Fibroblast of mammary gland (primary cell): Measurements from ENCODE around the gene SPIN2B.
"Not testable (repeated sequence)": the region's sequence is repeated elsewhere in the genome, so short reads cannot be mapped to it uniquely, and the experiment has no call there.

ENCODE experiments used
- DNase-seq: peaks from one replicate; pipeline ENCODE4 v3.0.0-alpha.2; 2010; ENCODE audit warnings: low read depth
- H3K4me3 ChIP-seq: 2 replicates; pipeline ENCODE4 v1.5.1; 2011; ENCODE audit warnings: low read depth, mild to moderate bottlenecking, low read length, moderate library complexity; ENCODE audit not compliant: control insufficient read depth
- CTCF ChIP-seq: conservative IDR thresholded peaks from 2 replicates; pipeline ENCODE4 v1.5.1; 2011; ENCODE audit warnings: low read depth, low read length, inconsistent platforms; ENCODE audit not compliant: control insufficient read depth, insufficient read depth

The SPIN2B gene

GRCh38 chrX:57104921-57105398 lies 16.4 kb downstream of the SPIN2B start:
- H3K4me3 ChIP-seq = no peak overlapping the region
- no peak for DNase-seq
- no peak for TF ChIP-seq CTCF

- no peak overlapping the region for H3K4me3 ChIP-seq
- no peak for TF ChIP-seq CTCF
- no peak for DNase-seq
Measured at GRCh38 chrX:57104406-57104805, 16.9 kb downstream of the SPIN2B start.

DNA sequence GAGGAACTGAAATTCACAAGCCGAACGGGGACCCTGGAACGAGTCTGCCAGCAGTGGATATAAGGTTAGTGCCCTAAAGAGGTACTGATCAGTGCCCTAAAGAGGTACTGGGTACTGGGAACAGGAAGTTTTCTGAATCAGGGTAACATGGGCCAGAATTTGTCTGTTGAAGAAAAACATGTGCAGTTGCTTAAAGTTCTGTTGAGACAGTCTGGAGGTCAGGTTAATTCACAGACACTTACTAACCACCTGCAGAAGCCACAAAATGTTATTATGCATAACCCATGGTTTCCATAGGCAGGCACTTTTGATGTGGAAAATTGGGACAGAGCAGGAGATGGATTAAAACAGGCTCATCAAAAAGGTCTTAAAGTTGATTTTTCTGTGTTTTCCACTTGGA lies 17.9 kb downstream of the SPIN2B start:
- H3K4me3 ChIP-seq = no peak overlapping the region
- no peak for DNase-seq
- TF ChIP-seq CTCF = no peak

GRCh38 chrX:57102918-57103317 lies 18.4 kb downstream of the SPIN2B start:
- not testable (repeated sequence) for H3K4me3 ChIP-seq, DNase-seq

GRCh38 chrX:57083143-57083542 lies 38.2 kb downstream of the SPIN2B start:
- DNase-seq = no peak
- TF ChIP-seq CTCF = no peak
- no peak overlapping the region for H3K4me3 ChIP-seq

GRCh38 chrX:57074458-57074857 lies 46.9 kb downstream of the SPIN2B start:
- H3K4me3 ChIP-seq = no peak overlapping the region
- DNase-seq = no peak
- TF ChIP-seq CTCF = no peak

- no peak for DNase-seq
- no peak for TF ChIP-seq CTCF
Measured at GRCh38 chrX:57070185-57070984, 51.0 kb downstream of the SPIN2B start.

More at GRCh38 chrX:57070185-57070984, 51.0 kb downstream of the SPIN2B start:
- H3K4me3 ChIP-seq = no peak overlapping the region
